ENCODE data around the gene LOXHD1.

DNA sequence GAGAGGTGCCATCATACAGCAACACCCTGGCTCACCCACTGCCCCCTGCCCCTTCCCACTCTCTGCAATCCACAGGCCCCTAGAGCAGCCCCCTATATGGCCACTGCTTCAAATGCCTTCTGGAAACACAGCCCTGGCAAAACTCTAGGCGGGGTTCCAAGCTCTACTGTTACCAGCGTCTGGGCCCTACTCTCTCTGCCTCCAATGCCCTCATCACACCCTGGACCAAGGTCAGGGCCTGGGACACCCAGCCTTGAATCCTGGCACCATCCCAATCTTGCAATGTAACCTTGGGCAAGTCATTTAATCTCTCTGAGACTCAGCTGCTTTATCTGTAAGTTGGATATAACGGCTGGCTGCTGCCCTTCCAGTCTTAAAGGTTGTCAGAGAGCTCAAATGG, 39.2 kb upstream of the LOXHD1 start:
- TF ChIP-seq FOXK2 (IDR thresholded peaks at IDR 0.05) (no peak), LEF1 (IDR thresholded peaks at IDR 0.05; ENCODE audit: borderline replicate concordance) (no peak), NFRKB (IDR thresholded peaks at IDR 0.05) (no peak), SP1 (IDR thresholded peaks at IDR 0.05) (no peak), FOXM1 (IDR thresholded peaks at IDR 0.05; ENCODE audit: borderline replicate concordance) (no peak)
- TF ChIP-seq, protein P1, sequence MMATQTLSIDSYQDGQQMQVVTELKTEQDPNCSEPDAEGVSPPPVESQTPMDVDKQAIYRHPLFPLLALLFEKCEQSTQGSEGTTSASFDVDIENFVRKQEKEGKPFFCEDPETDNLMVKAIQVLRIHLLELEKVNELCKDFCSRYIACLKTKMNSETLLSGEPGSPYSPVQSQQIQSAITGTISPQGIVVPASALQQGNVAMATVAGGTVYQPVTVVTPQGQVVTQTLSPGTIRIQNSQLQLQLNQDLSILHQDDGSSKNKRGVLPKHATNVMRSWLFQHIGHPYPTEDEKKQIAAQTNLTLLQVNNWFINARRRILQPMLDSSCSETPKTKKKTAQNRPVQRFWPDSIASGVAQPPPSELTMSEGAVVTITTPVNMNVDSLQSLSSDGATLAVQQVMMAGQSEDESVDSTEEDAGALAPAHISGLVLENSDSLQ (IDR thresholded peaks at IDR 0.05), result no peak

Measured in HEK293T (cell line).